ENCODE data around the gene KPNB1. TPM values are rescaled to one million over a fixed set of nuclear protein-coding genes. Genes with fewer than 3 reads are reported as not detected.

The KPNB1 gene
- total RNA-seq, 1 donor from 2014 or later: 642 TPM

DNA sequence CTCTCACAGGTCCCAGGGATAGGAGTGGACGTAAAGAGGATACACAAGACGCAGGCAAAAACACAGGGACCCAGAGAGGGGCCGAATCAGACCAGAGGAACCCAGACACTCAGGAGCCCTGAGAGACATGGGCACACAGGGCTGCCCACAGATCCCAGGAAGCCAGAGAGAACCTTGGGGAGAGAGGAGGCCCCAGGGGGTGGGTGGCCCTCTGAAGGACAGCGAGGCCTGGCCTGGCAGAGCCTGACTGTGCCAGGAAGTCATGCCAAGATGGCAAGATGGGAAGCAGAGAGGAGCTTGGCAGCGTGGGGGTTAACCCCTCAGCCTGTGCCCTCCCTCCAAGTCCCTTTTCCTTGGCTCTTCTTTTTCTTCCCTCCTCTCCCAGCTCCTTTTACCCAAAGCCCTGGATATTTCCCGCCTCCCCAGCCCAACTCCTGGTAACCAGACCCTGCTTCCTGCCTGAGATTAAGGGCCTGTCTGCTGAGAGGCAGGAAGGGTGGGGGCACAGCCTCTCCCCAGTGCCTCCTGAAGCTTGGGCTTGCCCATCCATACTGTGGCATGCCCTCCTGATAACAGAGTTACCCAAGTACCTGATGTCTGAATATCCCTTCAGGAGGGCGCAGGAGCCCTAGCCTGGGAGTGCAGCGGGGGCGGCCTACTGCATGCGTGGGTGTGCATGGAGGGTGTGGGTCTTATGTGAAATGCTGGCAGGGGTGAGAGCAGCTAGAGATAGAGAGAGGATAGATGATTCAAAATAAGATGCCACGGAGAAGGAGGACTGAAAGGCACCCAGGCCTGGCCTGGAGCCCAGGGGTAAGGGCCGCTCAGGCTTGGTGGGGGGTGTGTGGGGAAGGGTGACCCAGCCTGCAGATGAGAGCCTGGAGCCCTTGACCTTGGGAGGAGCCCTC is 77.3 kb downstream of the KPNB1 start:
- no peaks in the 10 kb centered on the region for H3K4me1 Mint-ChIP-seq
- no peak overlapping the region for H3K27ac Mint-ChIP-seq (ENCODE audit: unreplicated experiment)
- no peak overlapping the region for H3K4me3 Mint-ChIP-seq
- no peaks in the 10 kb centered on the region for H3K36me3 Mint-ChIP-seq (ENCODE audit: low read depth)
- TF ChIP-seq, protein P1, sequence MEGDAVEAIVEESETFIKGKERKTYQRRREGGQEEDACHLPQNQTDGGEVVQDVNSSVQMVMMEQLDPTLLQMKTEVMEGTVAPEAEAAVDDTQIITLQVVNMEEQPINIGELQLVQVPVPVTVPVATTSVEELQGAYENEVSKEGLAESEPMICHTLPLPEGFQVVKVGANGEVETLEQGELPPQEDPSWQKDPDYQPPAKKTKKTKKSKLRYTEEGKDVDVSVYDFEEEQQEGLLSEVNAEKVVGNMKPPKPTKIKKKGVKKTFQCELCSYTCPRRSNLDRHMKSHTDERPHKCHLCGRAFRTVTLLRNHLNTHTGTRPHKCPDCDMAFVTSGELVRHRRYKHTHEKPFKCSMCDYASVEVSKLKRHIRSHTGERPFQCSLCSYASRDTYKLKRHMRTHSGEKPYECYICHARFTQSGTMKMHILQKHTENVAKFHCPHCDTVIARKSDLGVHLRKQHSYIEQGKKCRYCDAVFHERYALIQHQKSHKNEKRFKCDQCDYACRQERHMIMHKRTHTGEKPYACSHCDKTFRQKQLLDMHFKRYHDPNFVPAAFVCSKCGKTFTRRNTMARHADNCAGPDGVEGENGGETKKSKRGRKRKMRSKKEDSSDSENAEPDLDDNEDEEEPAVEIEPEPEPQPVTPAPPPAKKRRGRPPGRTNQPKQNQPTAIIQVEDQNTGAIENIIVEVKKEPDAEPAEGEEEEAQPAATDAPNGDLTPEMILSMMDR (conservative IDR thresholded peaks at IDR 0.05): no peak
- no peak for DNase-seq (ENCODE audit: low read depth, low spot score)
- H3K9me3 Mint-ChIP-seq: no peaks in the 10 kb centered on the region
- H3K27me3 Mint-ChIP-seq (ENCODE audit: low read depth): peaks cover 77% of the 10 kb centered on the region

DNA sequence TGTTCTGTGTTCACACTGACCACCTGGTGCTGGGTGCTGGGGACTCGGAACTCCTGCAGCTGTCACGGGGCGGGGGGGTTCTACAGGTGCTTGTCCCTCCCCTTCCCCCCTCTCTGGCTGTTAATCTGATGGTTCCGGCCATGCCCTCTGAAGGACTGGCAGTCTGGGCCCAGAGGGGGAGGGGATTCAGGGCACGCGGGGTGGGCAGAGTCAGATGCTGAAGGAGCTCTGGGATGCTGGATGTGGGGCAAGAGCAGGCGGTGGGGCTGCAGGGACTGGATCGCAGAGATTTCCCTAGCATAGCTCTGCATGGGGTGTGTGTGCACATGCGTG is 78.0 kb downstream of the KPNB1 start:
- Mint-ChIP-seq H3K9me3 (no peaks in the 10 kb centered on the region), H3K27ac (ENCODE audit: unreplicated experiment) (no peak overlapping the region), H3K4me3 (no peak overlapping the region), H3K4me1 (no peaks in the 10 kb centered on the region), H3K27me3 (ENCODE audit: low read depth) (peaks cover 77% of the 10 kb centered on the region), H3K36me3 (ENCODE audit: low read depth) (no peaks in the 10 kb centered on the region)
- TF ChIP-seq, protein P1 (conservative IDR thresholded peaks at IDR 0.05): no peak
- DNase-seq (ENCODE audit: low read depth, low spot score): no peak

DNA sequence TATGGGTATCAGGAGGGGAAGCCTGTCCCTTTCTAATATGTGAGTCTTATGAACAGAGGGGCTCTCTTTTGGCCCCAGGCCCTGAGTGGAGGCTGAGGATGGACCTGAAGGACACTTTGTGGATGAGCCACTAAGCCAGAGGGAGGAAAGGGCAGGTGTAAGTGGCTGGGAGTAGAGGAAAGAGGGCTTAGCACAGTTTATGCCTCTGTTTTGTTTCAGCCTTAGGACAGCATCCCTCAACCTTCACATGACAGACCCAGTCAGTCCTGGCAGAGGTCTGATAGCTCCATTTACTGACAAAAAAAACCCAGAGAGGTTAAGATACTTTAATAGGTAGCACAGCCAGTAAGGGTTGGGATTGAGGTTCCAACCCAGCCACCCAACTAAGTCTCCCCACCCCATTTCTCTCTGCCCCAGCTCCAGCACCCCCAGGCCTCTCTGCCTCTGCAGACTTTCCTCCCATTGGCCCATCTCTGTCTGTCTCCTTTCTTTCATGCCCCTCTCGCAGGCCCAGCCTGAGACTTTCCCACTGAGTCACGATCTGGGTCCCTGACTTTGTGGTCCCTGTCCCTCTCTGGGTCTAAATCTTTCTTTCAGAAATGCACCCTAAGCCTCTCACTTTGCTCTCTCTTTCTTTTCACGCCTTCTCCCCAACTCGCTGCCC is 78.6 kb downstream of the KPNB1 start:
- Mint-ChIP-seq H3K27me3 (ENCODE audit: low read depth) (peaks cover 75% of the 10 kb centered on the region), H3K36me3 (ENCODE audit: low read depth) (no peaks in the 10 kb centered on the region), H3K4me3 (no peak overlapping the region), H3K27ac (ENCODE audit: unreplicated experiment) (no peak overlapping the region), H3K4me1 (no peaks in the 10 kb centered on the region), H3K9me3 (no peaks in the 10 kb centered on the region)
- no peak for DNase-seq (ENCODE audit: low read depth, low spot score)
- TF ChIP-seq, protein P1 (conservative IDR thresholded peaks at IDR 0.05): no peak

DNA sequence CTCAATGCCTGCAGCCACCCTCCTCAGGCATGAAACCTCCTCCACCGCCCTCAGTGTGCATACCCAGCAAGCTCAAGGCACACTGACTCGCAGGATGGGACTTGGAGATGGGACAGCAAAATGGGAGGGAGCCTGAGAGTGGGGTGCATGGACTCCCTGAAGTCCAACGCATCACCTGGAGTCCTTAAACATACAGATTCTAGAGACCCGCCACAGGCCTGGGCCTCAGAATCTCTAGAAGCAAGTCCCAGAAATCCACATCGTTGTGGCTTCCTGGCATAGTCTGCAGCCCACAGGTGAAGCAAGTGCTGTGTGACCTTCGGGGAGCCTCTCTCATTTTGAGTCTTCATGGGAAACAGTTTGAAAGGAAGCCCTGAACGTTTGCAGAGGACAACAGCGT is 79.8 kb downstream of the KPNB1 start:
- Mint-ChIP-seq H3K9me3 (no peaks in the 10 kb centered on the region), H3K27me3 (ENCODE audit: low read depth) (peaks cover 74% of the 10 kb centered on the region), H3K4me3 (no peak overlapping the region), H3K27ac (ENCODE audit: unreplicated experiment) (no peak overlapping the region), H3K36me3 (ENCODE audit: low read depth) (no peaks in the 10 kb centered on the region), H3K4me1 (peaks cover 4% of the 10 kb centered on the region)
- TF ChIP-seq, protein P1 (conservative IDR thresholded peaks at IDR 0.05): no peak
- no peak for DNase-seq (ENCODE audit: low read depth, low spot score)

DNA sequence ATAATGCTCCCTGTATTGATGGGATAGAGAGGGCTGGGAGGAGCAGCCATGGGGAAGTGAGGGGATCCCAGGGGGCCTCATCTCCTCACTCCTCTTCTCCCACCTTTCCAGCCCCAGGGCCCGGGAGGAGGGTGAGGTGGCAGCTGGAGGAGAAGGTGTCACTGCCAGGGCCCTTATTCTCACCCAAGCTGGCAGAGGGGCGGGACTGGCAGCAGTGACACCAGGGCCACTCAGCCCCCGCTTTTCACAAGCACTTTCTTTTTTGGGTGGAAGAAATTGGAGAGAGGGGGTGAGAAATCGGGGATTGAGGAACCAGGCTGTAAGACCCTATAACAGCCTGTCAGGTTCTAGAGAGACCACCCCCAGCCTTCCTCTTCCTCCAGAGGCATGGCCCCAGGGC is 81.0 kb downstream of the KPNB1 start:
- peaks cover 79% of the 10 kb centered on the region for H3K27me3 Mint-ChIP-seq (ENCODE audit: low read depth)
- H3K4me1 Mint-ChIP-seq: peaks cover 4% of the 10 kb centered on the region

More for the DNA sequence above, 81.0 kb downstream of the KPNB1 start:
- H3K4me3 Mint-ChIP-seq: no peak overlapping the region
- H3K9me3 Mint-ChIP-seq: no peaks in the 10 kb centered on the region
- H3K27ac Mint-ChIP-seq (ENCODE audit: unreplicated experiment): no peak overlapping the region
- TF ChIP-seq, protein P1 (conservative IDR thresholded peaks at IDR 0.05): no peak
- DNase-seq (ENCODE audit: low read depth, low spot score): no peak
- no peaks in the 10 kb centered on the region for H3K36me3 Mint-ChIP-seq (ENCODE audit: low read depth)
